GM12892 (cell line): ENCODE results near the gene TRIM72.

Experiments used
- DNase-seq: peaks from one replicate; pipeline ENCODE4 v3.0.0; 2011; ENCODE audit not compliant: insufficient read length
- FAIRE-seq: peaks from 2 replicates; lab custom pipeline; 2011; peaks lifted over from hg19 to GRCh38; lab: Jason Lieb, UNC
- POLR2A ChIP-seq: IDR thresholded peaks from 2 replicates; pipeline ENCODE4 v1.6.1; 2011; ENCODE audit warnings: low read depth, low read length, control low read depth
- POLR2AphosphoS5 ChIP-seq: IDR thresholded peaks from 2 replicates; pipeline ENCODE4 v1.6.1; 2011; ENCODE audit warnings: low read depth, low read length, control low read depth
- TAF1 ChIP-seq: IDR thresholded peaks from 2 replicates; pipeline ENCODE4 v1.6.1; 2011; ENCODE audit warnings: low read depth, mild to moderate bottlenecking, control low read depth, low read length, borderline replicate concordance

Gene TRIM72

DNA sequence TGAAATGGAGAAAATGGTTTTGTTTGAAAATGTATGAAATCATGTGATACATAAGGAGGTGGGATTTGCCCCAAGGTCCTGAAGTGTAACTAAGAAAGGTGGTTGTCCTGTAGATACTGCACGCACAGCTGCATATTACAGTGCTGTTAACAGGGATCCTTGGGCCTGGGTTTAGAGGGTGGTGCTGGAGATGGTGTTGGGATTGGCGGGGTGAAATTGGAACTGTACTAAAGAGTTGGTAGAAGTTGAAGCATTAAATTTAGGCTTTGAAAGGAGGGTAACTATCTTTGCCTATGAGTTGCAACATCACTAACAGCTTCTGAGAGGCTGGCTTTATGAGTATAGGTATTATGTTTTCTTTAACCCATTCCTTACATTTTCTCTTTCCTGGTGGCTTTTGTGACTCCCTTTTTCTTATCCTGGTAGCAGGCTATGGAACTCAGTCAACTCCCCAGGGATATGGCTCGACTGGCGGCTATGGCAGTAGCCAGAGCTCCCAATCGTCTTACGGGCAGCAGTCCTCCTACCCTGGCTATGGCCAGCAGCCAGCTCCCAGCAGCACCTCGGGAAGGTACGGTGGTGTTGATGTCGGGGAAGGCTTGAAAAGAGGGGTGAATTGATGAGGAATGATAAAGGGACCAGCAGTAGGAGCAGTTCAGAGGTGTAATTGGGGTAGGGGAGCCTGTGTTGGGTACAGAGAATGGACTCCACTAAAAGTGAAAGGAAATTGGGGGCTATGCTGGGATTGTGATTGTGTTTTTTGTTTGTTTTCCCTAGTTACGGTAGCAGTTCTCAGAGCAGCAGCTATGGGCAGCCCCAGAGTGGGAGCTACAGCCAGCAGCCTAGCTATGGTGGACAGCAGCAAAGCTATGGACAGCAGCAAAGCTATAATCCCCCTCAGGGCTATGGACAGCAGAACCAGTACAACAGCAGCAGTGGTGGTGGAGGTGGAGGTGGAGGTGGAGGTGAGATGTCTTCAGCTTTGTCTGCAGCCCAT, 30.2 kb upstream of the TRIM72 start:
- no peak for TF ChIP-seq POLR2AphosphoS5
- no peak for TF ChIP-seq TAF1
- no peak; the same call in none of the 2 replicates for TF ChIP-seq POLR2A
- FAIRE-seq, result no peak
- no peak for DNase-seq

DNA sequence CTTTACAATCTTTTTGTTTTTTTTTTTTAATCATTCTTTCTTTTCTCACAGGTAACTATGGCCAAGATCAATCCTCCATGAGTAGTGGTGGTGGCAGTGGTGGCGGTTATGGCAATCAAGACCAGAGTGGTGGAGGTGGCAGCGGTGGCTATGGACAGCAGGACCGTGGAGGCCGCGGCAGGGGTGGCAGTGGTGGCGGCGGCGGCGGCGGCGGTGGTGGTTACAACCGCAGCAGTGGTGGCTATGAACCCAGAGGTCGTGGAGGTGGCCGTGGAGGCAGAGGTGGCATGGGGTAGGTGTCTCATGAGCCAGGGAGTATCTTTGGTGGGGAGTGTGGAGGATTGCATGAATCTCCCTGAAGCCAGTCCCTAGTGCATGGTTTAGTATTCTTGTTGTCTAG, 29.0 kb upstream of the TRIM72 start:
- TF ChIP-seq POLR2A, result no peak
- TF ChIP-seq TAF1, result no peak
- TF ChIP-seq POLR2AphosphoS5, result no peak
- DNase-seq (no peak), FAIRE-seq (no peak)

DNA sequence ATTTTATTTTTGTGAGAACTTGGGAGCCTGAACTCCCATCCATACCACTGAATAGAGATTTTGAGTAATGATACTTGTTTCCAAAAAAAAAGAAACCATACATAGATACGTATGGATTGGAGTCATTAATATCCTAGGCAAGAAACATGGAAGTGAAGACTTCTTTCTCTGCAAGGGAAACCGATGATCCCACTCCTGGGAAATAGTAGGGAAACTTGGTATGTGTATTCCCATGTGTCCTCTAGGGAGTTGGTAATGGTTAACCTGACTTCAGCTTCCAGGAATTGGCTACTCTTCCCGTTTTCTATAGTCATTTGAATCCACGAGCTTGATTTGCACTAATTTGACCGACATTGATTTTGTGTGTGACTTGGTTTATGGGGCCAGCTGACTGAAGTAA, 28.6 kb upstream of the TRIM72 start:
- FAIRE-seq (no peak), DNase-seq (no peak)
- TF ChIP-seq POLR2AphosphoS5 (no peak), POLR2A (no peak), TAF1 (no peak)

DNA sequence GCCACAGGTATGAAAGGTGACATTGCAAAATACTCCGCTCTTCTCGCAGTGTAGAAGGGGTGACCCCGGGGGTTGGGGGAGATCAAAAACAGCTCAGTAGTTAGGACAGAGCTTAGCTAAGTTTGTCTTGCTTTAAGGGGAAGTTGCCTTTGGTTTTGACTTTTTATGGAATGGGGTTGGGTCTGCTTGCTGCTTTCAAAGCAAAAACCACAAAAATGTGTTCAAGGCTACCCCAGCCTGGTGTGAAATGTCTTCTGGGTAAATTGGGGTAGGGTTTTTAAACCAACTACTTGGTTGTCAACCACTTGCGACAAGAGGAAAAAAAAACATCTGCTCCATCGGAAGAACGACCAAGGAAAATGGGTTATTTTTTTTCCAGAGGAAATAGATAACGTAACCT, 27.7 kb upstream of the TRIM72 start:
- no peak for FAIRE-seq
- no peak for DNase-seq
- TF ChIP-seq POLR2A (no peak), POLR2AphosphoS5 (0 out of 2 replicates have a peak, but pooled peaks have one; percentile 7)

DNA sequence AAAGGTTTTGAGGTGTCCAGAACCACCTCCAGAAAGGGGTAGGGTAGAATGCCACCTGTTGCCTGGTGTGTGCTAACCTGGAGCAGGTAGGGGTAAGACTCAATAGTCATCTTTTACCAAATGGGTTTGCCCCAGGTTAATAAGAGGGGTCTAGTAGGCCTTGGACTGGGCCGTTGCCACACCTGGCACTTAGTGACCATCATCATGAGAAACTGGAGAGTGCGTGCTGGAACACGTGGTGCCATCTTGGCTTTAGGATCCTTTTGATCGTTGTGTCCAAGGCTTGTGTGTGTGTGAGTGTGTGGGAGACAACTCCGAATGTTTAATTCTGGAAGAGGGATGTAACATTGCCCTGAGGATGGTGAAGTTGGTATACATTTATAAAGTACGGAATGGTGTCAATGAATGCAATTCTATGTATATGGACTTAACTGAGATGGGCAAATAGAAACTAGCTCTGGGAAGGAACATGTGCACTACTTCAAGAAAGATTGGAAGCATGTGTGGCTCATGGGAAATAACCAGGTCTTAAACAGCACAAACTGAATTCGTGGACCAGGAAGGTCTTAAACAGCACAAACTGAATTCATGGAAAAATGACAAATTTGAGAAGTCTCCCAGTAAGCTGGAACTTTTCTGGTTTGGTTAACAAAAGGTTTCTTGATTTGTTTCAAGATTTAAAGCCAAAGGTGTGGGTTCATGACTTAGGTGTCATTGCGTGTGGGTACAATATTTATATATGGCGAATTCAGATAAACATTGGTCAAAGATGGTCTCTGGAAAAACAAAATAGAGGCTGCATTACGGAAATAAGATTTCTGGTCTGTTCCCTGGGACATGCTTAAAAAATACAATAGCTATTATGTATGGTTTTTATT, 26.8 kb upstream of the TRIM72 start:
- no peak for FAIRE-seq
- no peak for DNase-seq
- TF ChIP-seq POLR2A, result peak; percentile 64; the same call in 1 of the 2 replicates
- no peak for TF ChIP-seq TAF1
- peak; percentile 85 for TF ChIP-seq POLR2AphosphoS5

DNA sequence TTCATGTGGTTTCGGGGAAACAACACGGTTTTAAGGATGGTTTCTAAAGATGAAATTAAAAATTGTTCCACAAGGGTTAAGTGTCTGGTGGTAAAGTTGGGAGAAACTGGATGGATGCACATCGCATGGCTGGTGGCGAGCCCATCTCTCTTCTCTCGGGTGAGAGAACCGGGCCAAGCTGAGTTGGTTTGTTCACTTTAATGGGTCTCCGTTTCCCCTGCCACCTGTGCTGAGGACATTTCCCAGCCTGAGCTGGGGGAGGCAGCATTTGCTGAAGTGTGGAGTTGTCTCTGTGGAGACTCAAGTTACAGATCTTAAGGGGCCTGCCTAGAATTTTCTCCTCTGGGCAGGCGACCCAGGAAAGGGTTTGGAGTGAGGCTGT, 26.1 kb upstream of the TRIM72 start:
- no peak for FAIRE-seq
- DNase-seq, result no peak
- TF ChIP-seq POLR2AphosphoS5 (no peak), POLR2A (peak; percentile 60)

DNA sequence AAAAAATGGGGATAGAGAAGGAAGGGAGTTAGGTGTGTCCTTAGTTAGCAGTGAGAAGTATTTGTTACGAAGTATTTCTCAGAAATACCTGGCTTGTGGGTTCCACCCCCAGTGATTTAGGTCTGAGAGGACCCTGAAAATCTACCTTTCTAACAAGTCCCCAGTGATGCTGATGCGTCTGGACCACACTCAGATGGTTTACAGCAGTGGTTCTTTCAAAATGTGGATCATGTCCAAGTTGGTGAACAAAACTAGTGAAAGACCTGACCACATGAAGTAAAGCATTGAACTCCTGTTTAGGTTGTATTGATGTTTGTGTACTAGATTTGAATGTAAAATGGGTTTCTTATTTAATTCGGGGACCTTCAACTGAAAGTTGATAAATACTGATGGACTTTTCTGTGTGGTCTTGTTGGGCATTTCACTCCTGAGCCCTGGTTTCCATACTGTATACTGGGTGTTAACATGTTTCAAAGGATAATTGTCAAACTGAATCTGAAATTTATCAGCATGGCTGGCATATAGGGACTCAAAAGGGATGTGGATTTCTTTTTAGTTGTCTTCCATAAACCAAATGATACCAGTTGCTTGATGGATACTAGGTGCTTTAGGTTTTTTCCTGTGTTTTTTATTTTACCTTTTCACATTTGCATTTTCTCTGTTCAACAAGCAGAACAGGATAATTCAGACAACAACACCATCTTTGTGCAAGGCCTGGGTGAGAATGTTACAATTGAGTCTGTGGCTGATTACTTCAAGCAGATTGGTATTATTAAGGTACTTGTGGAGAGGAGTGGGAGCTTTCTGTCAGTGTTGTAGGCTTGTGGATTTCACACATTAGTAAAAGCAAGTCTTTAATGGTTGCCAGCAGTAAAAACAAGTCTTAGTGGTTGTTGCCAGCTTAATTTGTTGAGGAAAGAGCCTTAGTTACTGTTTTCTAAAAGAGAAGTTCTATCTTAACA, 25.2 kb upstream of the TRIM72 start:
- DNase-seq, result no peak
- TF ChIP-seq POLR2AphosphoS5 (peak; percentile 59; the same call in 1 of the 2 replicates), TAF1 (no peak), POLR2A (no peak; the same call in 1 of the 2 replicates)
- FAIRE-seq, result no peak

DNA sequence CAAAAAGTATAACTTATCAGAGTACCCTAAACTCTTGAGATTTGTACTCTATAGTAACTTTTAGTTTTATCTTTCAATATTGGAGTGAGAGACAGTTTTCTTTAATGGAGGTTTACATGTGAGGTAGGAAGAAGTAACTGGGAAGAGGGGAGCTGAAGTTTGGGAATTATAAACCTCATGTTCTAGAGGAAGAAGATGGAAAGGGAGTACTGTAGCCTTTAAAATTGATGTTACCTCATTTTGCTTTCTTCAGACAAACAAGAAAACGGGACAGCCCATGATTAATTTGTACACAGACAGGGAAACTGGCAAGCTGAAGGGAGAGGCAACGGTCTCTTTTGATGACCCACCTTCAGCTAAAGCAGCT, 24.5 kb upstream of the TRIM72 start:
- no peak for FAIRE-seq

DNA sequence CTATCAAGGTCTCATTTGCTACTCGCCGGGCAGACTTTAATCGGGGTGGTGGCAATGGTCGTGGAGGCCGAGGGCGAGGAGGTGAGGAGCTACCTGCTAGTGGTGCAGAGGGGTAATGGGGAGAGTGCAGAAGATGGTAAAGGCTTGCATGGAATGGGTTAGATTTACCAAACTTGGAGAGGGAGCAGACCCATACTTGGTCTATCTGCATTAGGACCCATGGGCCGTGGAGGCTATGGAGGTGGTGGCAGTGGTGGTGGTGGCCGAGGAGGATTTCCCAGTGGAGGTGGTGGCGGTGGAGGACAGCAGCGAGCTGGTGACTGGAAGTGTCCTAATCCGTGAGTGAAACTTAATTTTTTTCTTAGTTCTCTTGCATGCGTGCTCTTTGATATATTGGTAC, 23.9 kb upstream of the TRIM72 start:
- DNase-seq (no peak), FAIRE-seq (no peak)
- TF ChIP-seq TAF1 (no peak), POLR2AphosphoS5 (peak; percentile 87), POLR2A (peak; percentile 80)

More for the DNA sequence above, 24.5 kb upstream of the TRIM72 start:
- TF ChIP-seq POLR2A, result no peak
- no peak for TF ChIP-seq POLR2AphosphoS5
- DNase-seq, result no peak

DNA sequence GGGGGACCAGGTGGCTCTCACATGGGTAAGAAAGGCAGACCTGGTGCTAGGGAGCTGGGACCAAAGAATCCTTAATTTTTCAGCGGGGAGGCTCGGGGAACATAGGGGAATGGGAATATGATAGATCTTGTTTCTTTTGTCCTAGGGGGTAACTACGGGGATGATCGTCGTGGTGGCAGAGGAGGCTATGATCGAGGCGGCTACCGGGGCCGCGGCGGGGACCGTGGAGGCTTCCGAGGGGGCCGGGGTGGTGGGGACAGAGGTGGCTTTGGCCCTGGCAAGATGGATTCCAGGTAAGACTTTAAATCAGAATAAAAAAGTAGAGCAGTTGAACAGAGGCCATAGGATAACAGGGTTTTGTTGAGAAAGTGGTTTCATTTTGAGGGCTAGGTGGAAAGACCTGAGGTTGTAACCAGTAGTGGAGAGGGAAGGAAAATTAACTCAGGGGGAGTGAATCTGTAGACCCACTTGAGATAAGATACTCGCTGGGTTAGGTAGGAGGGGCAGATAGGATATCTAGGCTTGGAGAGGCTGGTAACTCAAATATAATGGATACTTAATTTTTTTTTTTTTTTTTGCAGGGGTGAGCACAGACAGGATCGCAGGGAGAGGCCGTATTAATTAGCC, 23.0 kb upstream of the TRIM72 start:
- no peak for FAIRE-seq
- DNase-seq, result no peak
- peak; percentile 68 for TF ChIP-seq POLR2AphosphoS5
- TF ChIP-seq TAF1, result no peak
- peak; percentile 47 for TF ChIP-seq POLR2A
